Activated B cell treated with CpG ODN at 0.5 μM for 24 hours (primary cell): ENCODE measurements around the gene UGP2. TPM values are rescaled to one million over a fixed set of nuclear protein-coding genes. Genes with fewer than 3 reads are reported as not detected.

ENCODE experiments used
- ATAC-seq: fragments of 200-7000 bp; cut with Tn5 transposase; one replicate; pipeline ENCODE4 v1.10.0; 2021; ENCODE audit warnings: low read depth, mild to moderate bottlenecking, moderate library complexity
- CTCF ChIA-PET: fragments of 350-600 bp; sonication (Branson Sonifier 250); formaldehyde crosslinking; loops from one replicate; lab custom pipeline; 2021; ENCODE audit warnings: antibody characterized with exemption; lab: Charles Lee
- POLR2A ChIA-PET: fragments of 350-600 bp; sonication (Branson Sonifier 250); formaldehyde crosslinking; loops from one replicate; lab custom pipeline; 2021; ENCODE audit warnings: antibody characterized with exemption; lab: Charles Lee
- DNase-seq: peaks from one replicate; pipeline ENCODE4 v3.0.0; 2022
- H3K27ac Mint-ChIP-seq: one replicate; pipeline ENCODE4 v1.8.0; 2020; ENCODE audit warnings: mixed read lengths
- H3K27me3 Mint-ChIP-seq: one replicate; pipeline ENCODE4 v1.8.0; 2021; ENCODE audit warnings: mixed read lengths
- H3K36me3 Mint-ChIP-seq: one replicate; pipeline ENCODE4 v1.8.0; 2021; ENCODE audit warnings: low read depth, mixed read lengths
- H3K4me1 Mint-ChIP-seq: one replicate; pipeline ENCODE4 v1.8.0; 2021; ENCODE audit warnings: mixed read lengths
- H3K4me3 Mint-ChIP-seq: one replicate; pipeline ENCODE4 v1.8.0; 2020; ENCODE audit warnings: mild to moderate bottlenecking, mixed read lengths
- H3K9me3 Mint-ChIP-seq: one replicate; pipeline ENCODE4 v1.8.0; 2020; ENCODE audit warnings: mixed read lengths
- CTCF ChIP-seq: fragments of 200-600 bp; IDR thresholded peaks from one replicate; pipeline ENCODE4 v1.8.0; 2022; ENCODE audit warnings: antibody characterized with exemption, mild to moderate bottlenecking
- intact Hi-C: fragments of 100-400 bp; cut with micrococcal nuclease; formaldehyde crosslinking; loops from one replicate; pipeline ENCODE4 v1.15.1; 2024
- total RNA-seq: library from RNA; stranded (reverse); gene quantifications from 2 replicates; pipeline ENCODE4 v1.2.3, GENCODE V29; 2022

Gene UGP2
- total RNA-seq, 1 donor from 2014 or later: 73.5 TPM

GRCh38 chr2:63888053-63888452, 46.4 kb downstream of the UGP2 start:
- POLR2A ChIA-PET: no interaction called here
- DNase-seq (no peak), ATAC-seq (no peak)
- Mint-ChIP-seq H3K27me3 (no peaks in the 10 kb centered on the region), H3K4me3 (no peak overlapping the region), H3K4me1 (no peaks in the 10 kb centered on the region), H3K27ac (no peak overlapping the region), H3K36me3 (peaks cover 82% of the 10 kb centered on the region), H3K9me3 (no peaks in the 10 kb centered on the region)
- TF ChIP-seq CTCF: no peak
- CTCF ChIA-PET: interaction anchor here (1.1 kb wide), 1 partner anchor 27 kb away, joined by 4 read pairs; no protein-coding TSS in a partner anchor
- intact Hi-C loops: loop anchor here (1.0 to 2.0 kb wide), 2 partner anchors 47 to 196 kb away; partner anchors contain the start of gene UGP2

GRCh38 chr2:63888490-63889402, 47.0 kb downstream of the UGP2 start:
- DNase-seq (no peak), ATAC-seq (peak; percentile 69)
- intact Hi-C loops: loop anchor here (1.0 to 2.0 kb wide), 2 partner anchors 48 to 196 kb away; partner anchors contain the start of gene UGP2
- Mint-ChIP-seq H3K4me1 (no peaks in the 10 kb centered on the region), H3K4me3 (no peak overlapping the region), H3K36me3 (peaks cover 82% of the 10 kb centered on the region), H3K27me3 (no peaks in the 10 kb centered on the region), H3K27ac (no peak overlapping the region), H3K9me3 (no peaks in the 10 kb centered on the region)
- TF ChIP-seq CTCF: no peak
- ChIA-PET POLR2A (no interaction called here), CTCF (interaction anchor here (1.1 kb wide), 1 partner anchor 27 kb away, joined by 4 read pairs; no protein-coding TSS in a partner anchor)

- DNase-seq (no peak), ATAC-seq (no peak)
- Mint-ChIP-seq H3K4me1 (no peaks in the 10 kb centered on the region), H3K27ac (no peak overlapping the region), H3K27me3 (no peaks in the 10 kb centered on the region), H3K9me3 (no peaks in the 10 kb centered on the region), H3K4me3 (no peak overlapping the region), H3K36me3 (peaks cover 81% of the 10 kb centered on the region)
- ChIA-PET POLR2A (interaction anchor here (0.6 kb wide), 1 partner anchor 8 kb away, joined by 3 read pairs; no protein-coding TSS in a partner anchor), CTCF (interaction anchor here (0.9 kb wide), 1 partner anchor 29 kb away, joined by 3 read pairs; no protein-coding TSS in a partner anchor)
- intact Hi-C loops: no loop called here
- no peak for TF ChIP-seq CTCF
These were observed 49.0 kb downstream of the UGP2 start for GRCh38 chr2:63890678-63891077.

GRCh38 chr2:63891488-63892030, 49.9 kb downstream of the UGP2 start:
- peaks cover 84% of the 10 kb centered on the region for H3K36me3 Mint-ChIP-seq
- H3K4me3 Mint-ChIP-seq: no peak overlapping the region
- no peaks in the 10 kb centered on the region for H3K9me3 Mint-ChIP-seq
- no peak overlapping the region for H3K27ac Mint-ChIP-seq
- CTCF ChIA-PET: interaction anchor here (0.7 kb wide), 1 partner anchor 436 kb away, joined by 3 read pairs; no protein-coding TSS in a partner anchor
- POLR2A ChIA-PET: interaction anchor here (1.3 kb wide), 1 partner anchor 50 kb away, joined by 3 read pairs; the partner anchor contains the start of gene UGP2
- ATAC-seq: no peak
- TF ChIP-seq CTCF: no peak
- DNase-seq: no peak
- no peaks in the 10 kb centered on the region for H3K27me3 Mint-ChIP-seq
- H3K4me1 Mint-ChIP-seq: no peaks in the 10 kb centered on the region
- intact Hi-C loops: no loop called here

GRCh38 chr2:63893163-63893562, 51.5 kb downstream of the UGP2 start:
- no peak for DNase-seq
- no peaks in the 10 kb centered on the region for H3K9me3 Mint-ChIP-seq
- ChIA-PET CTCF (no interaction called here), POLR2A (no interaction called here)
- intact Hi-C loops: no loop called here
- H3K36me3 Mint-ChIP-seq: peaks cover 80% of the 10 kb centered on the region
- H3K27me3 Mint-ChIP-seq: no peaks in the 10 kb centered on the region
- no peak for ATAC-seq
- H3K4me3 Mint-ChIP-seq: no peak overlapping the region
- H3K27ac Mint-ChIP-seq: no peak overlapping the region
- H3K4me1 Mint-ChIP-seq: no peaks in the 10 kb centered on the region
- no peak for TF ChIP-seq CTCF
